Breast epithelium (tissue), 4 donors: Measurements from ENCODE around the gene ACACB. TPM values are rescaled to one million over a fixed set of nuclear protein-coding genes. Genes with fewer than 3 reads are reported as not detected.

ENCODE experiments used
- DNase-seq, 2 donors: peaks; one replicate each; pipeline ENCODE4 v3.0.0-alpha.2; 2019; ENCODE audit warnings: low spot score in 2 of 2
- H3K27ac ChIP-seq, 2 donors: fragments of 200-600 bp; sonication (generic) in 1 of 2; one replicate each; pipeline ENCODE4 v1.5.1; 2016 to 2019; ENCODE audit warnings: mild to moderate bottlenecking in 1 of 2
- H3K27me3 ChIP-seq, 2 donors: fragments of 200-600 bp; sonication (generic) in 1 of 2; one replicate each; pipeline versions ENCODE4 v1.5.1 to v1.6.0; 2017 to 2019; ENCODE audit warnings: control low read depth in 1 of 2, mild to moderate bottlenecking in 1 of 2
- H3K36me3 ChIP-seq: fragments of 200-600 bp; one replicate; pipeline ENCODE4 v1.5.1; 2019
- H3K4me1 ChIP-seq, 2 donors: fragments of 200-600 bp; sonication (generic); one replicate each; pipeline ENCODE4 v1.5.1; 2016 to 2019; ENCODE audit warnings: control low read depth in 1 of 2
- H3K4me3 ChIP-seq, 3 donors: fragments of 200-600 bp; sonication (generic); 1 replicate in 2 of 3; 2 replicates in 1 of 3; pipeline ENCODE4 v1.5.1; 2016 to 2019; ENCODE audit warnings: mild to moderate bottlenecking in 3 of 3, moderate library complexity in 2 of 3
- H3K9me3 ChIP-seq, 2 donors: fragments of 200-600 bp; sonication (generic) in 1 of 2; one replicate each; pipeline ENCODE4 v1.5.1; 2016 to 2019; ENCODE audit warnings: control low read depth in 1 of 2
- POLR2A ChIP-seq: fragments of 450-650 bp; IDR thresholded peaks from one replicate; pipeline ENCODE4 v1.6.1; 2016; ENCODE audit warnings: antibody characterized with exemption, mild to moderate bottlenecking, moderate library complexity
- POLR2AphosphoS5 ChIP-seq, 3 donors: sonication (generic); formaldehyde crosslinking; IDR thresholded peaks; one replicate each; pipeline ENCODE4 v1.6.1; 2017; ENCODE audit warnings: antibody characterized with exemption in 3 of 3
- intact Hi-C: fragments of 100-400 bp; cut with DNase I; formaldehyde crosslinking; loops from one replicate; pipeline ENCODE4 v1.15.1; 2023; ENCODE audit warnings: low total_unique reads
- total RNA-seq, 3 donors: library from RNA; depleted of rRNA; stranded (reverse); fragments of >200 nt; gene quantifications; one replicate each; pipeline ENCODE4 v1.1.0, GENCODE V29; 2016
- TF ChIP-seq, protein P1 (sequence below), 3 donors: fragments of 450-650 bp; IDR thresholded peaks; one replicate each; pipeline ENCODE4 v1.5.1; 2016 to 2017; ENCODE audit warnings: antibody characterized with exemption in 3 of 3, mild to moderate bottlenecking in 3 of 3, moderate library complexity in 3 of 3

ACACB gene
- total RNA-seq, 3 donors from 2014 or later = 223 to 957 (median 301) TPM

DNA sequence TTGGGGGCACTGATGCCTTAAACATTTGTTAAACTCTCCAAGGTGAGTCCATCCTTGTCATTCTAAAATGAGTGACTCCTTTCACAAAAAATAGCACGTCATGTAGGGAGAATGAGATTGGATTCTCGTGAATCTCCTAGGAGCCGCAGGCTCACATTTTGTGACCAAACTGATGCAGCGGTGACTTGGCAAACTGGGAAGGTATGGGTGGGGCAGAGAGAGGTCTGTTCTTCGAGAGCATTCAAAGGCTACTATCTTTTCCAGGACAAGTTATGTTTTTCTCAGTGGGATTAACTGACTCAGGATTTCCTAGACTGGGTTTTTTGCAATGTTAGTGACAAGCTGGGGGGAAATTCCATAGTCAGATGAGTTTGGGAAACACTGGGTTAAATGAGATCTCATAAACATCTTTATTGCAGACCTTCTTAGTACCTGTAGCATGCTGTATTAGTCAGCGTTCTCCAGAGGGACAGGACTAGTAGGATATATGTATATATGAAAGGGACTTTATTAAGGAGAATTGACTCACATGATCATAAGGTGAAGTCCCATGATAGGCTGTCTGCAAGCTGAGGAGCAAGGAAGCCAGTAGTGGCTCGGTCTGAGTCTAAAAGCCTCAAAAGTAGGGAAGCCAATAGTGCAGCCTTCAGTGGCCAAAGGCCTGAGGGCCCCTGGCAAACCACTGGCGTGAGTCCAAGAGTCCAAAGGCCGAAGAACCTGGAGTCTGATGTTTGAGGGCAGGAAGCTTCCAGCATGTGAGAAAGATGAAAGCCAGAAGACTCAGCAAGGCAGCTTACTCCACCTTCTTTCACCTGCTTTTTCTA lies 131.7 kb downstream of the ACACB start:
- no peaks in the 10 kb centered on the region for H3K4me1 ChIP-seq

DNA sequence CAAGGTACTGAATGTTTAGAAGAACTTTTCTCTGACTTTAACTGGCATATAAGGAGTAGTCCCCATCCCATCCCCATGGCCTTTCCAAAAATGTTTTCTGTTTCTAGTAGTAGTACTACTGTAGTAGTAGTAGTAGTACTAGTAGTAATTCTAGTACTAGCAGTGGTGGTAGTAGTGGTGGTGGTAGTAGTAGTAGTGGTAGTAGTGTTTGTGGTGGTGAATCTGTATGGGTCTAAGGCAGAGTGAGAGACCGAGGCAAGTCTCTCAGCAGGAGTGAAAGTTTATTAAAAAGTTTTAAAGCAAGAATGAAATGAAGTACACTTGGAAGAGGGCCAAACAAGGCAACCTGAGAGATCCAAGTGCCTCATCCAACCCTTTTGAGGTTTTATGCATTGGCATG lies 134.1 kb downstream of the ACACB start:
- H3K27ac ChIP-seq = no peak overlapping the region
- TF ChIP-seq, protein P1, sequence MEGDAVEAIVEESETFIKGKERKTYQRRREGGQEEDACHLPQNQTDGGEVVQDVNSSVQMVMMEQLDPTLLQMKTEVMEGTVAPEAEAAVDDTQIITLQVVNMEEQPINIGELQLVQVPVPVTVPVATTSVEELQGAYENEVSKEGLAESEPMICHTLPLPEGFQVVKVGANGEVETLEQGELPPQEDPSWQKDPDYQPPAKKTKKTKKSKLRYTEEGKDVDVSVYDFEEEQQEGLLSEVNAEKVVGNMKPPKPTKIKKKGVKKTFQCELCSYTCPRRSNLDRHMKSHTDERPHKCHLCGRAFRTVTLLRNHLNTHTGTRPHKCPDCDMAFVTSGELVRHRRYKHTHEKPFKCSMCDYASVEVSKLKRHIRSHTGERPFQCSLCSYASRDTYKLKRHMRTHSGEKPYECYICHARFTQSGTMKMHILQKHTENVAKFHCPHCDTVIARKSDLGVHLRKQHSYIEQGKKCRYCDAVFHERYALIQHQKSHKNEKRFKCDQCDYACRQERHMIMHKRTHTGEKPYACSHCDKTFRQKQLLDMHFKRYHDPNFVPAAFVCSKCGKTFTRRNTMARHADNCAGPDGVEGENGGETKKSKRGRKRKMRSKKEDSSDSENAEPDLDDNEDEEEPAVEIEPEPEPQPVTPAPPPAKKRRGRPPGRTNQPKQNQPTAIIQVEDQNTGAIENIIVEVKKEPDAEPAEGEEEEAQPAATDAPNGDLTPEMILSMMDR (IDR thresholded peaks at IDR 0.05) = no peak
- TF ChIP-seq POLR2A (no peak), POLR2AphosphoS5 (IDR thresholded peaks at IDR 0.05) (no peak)
- no peak for DNase-seq
- H3K4me1 ChIP-seq = no peaks in the 10 kb centered on the region
- H3K9me3 ChIP-seq = peaks cover 0 to 7% of the 10 kb centered on the region in 2 donors
- intact Hi-C loops = no loop called here
- no peaks in the 10 kb centered on the region for H3K27me3 ChIP-seq
- H3K36me3 ChIP-seq = peaks cover 6% of the 10 kb centered on the region
- no peak overlapping the region for H3K4me3 ChIP-seq

More for the DNA sequence above, 131.7 kb downstream of the ACACB start:
- no peak for DNase-seq
- intact Hi-C loops = no loop called here
- TF ChIP-seq POLR2AphosphoS5 (IDR thresholded peaks at IDR 0.05) = no peak
- no peak for TF ChIP-seq POLR2A
- TF ChIP-seq, protein P1 (IDR thresholded peaks at IDR 0.05) = no peak
- Histone ChIP-seq H3K36me3 (peaks cover 7% of the 10 kb centered on the region), H3K4me3 (no peak overlapping the region), H3K9me3 (no peaks in the 10 kb centered on the region), H3K27me3 (no peaks in the 10 kb centered on the region), H3K27ac (no peak overlapping the region)

DNA sequence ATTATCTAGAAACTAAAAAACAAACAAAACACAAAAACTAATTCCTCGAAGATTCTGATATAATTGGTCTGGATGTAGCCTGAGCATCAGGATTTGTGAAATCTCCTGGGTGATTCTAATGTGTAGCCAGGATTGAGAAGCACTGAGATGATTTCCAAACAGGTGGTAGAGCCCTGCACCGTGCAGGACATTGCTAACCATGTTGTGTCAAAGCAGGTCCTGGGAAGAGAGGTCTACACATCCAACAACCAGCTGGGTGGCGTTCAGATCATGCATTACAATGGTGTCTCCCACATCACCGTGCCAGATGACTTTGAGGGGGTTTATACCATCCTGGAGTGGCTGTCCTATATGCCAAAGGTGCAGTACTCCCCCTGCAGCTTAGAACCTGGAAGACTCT lies 136.4 kb downstream of the ACACB start:
- Histone ChIP-seq H3K27me3 (no peaks in the 10 kb centered on the region), H3K36me3 (peaks cover 4% of the 10 kb centered on the region), H3K4me3 (no peak overlapping the region), H3K4me1 (no peaks in the 10 kb centered on the region), H3K9me3 (peaks cover 0 to 7% of the 10 kb centered on the region in 2 donors), H3K27ac (no peak overlapping the region)
- DNase-seq = no peak
- no peak for TF ChIP-seq POLR2AphosphoS5 (IDR thresholded peaks at IDR 0.05)
- no peak for TF ChIP-seq POLR2A
- TF ChIP-seq, protein P1 (IDR thresholded peaks at IDR 0.05) = no peak
- intact Hi-C loops = no loop called here

DNA sequence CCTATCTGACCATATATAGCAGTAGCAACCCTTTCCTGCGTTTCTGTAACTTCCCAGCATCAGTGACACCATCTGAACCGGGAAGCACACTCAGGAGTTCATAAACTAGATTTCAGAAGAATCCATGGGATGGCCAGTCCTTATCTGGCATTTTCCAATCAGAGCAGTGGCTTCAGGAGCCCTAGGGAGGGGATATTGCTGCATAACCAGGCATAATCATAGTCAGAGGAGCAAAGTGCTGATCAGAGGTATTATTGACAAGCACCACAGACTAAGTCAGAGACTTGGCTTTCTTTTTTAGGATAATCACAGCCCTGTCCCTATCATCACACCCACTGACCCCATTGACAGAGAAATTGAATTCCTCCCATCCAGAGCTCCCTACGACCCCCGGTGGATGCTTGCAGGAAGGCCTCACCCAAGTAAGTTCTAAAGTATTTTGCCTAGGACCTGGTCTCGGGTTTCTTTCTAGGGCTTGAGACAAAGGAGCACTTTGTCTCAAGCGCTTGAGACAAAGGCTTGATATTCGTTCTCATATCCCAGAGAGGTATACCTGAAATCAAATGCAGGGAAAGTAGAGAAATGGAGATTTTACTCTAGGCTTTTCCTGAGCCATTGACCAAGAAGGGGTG lies 137.6 kb downstream of the ACACB start:
- Histone ChIP-seq H3K36me3 (peaks cover 4% of the 10 kb centered on the region), H3K4me1 (no peaks in the 10 kb centered on the region), H3K4me3 (no peak overlapping the region), H3K27me3 (no peaks in the 10 kb centered on the region), H3K27ac (no peak overlapping the region), H3K9me3 (peaks cover 0 to 7% of the 10 kb centered on the region in 2 donors)
- no peak for TF ChIP-seq POLR2A
- TF ChIP-seq POLR2AphosphoS5 (IDR thresholded peaks at IDR 0.05) = no peak
- TF ChIP-seq, protein P1 (IDR thresholded peaks at IDR 0.05) = no peak
- intact Hi-C loops = no loop called here
- DNase-seq = no peak

DNA sequence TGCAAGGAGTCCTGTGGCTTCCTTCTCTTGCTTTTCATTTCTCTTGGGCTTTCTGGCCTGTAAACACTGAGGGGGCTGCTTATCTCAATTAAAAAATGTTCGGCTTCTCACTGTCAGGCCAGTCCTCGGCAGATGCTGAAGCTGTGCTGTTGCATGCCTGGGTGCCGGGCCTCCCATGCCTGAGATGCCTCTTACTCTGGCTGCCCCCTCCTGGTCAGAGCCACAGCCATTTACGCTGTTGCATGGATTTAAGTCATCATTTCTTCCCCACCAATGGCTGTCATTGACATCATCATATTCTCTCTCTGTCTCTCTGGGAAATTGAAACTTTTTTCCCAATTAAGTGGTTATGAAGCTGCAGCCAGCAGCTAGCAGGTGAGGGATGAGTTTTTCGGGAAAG lies 139.0 kb downstream of the ACACB start:
- no peaks in the 10 kb centered on the region for H3K4me1 ChIP-seq
- TF ChIP-seq POLR2AphosphoS5 (IDR thresholded peaks at IDR 0.05) (no peak), POLR2A (no peak)
- TF ChIP-seq, protein P1 (IDR thresholded peaks at IDR 0.05) = no peak
- DNase-seq = no peak
- H3K27ac ChIP-seq = no peak overlapping the region
- H3K9me3 ChIP-seq = peaks cover 0 to 7% of the 10 kb centered on the region in 2 donors
- intact Hi-C loops = no loop called here
- H3K4me3 ChIP-seq = no peak overlapping the region
- H3K36me3 ChIP-seq = peaks cover 11% of the 10 kb centered on the region
- H3K27me3 ChIP-seq = no peaks in the 10 kb centered on the region
